B cell (primary cell): Measurements from ENCODE around the gene PAQR6. TPM values are rescaled to one million over a fixed set of nuclear protein-coding genes. Genes with fewer than 3 reads are reported as not detected.
A peak's percentile ranks its signal among the peaks of the same experiment; 100 is the strongest.

Experiments
- ATAC-seq: fragments of 200-7000 bp; cut with Tn5 transposase; one replicate; pipeline ENCODE4 v1.10.0; 2021; ENCODE audit warnings: low read depth, mild to moderate bottlenecking, moderate number of reproducible peaks, moderate library complexity
- CTCF ChIA-PET: fragments of 350-600 bp; sonication (Branson Sonifier 250); formaldehyde crosslinking; loops from one replicate; lab custom pipeline; 2021; ENCODE audit warnings: antibody characterized with exemption, inconsistent platforms; lab: Charles Lee
- POLR2A ChIA-PET: fragments of 350-600 bp; sonication (Branson Sonifier 250); formaldehyde crosslinking; loops from one replicate; lab custom pipeline; 2021; ENCODE audit warnings: antibody characterized with exemption; lab: Charles Lee
- DNase-seq: peaks from one replicate; pipeline ENCODE4 v3.0.0; 2013
- H2AFZ ChIP-seq: 2 replicates; pipeline ENCODE4 v1.6.1; 2012; ENCODE audit warnings: mild to moderate bottlenecking, low read depth, low read length; ENCODE audit not compliant: insufficient read depth, poor library complexity, severe bottlenecking
- H3K27ac ChIP-seq, 2 donors: 1 replicate in 1 of 2; 2 replicates in 1 of 2; pipeline ENCODE4 v1.5.1; 2012 to 2013; ENCODE audit warnings: low read length in 2 of 2, mild to moderate bottlenecking in 2 of 2, moderate library complexity in 1 of 2
- H3K27me3 ChIP-seq, 4 experiments: fragments of 200-600 bp in 1 of 4; sonication (generic) in 1 of 4; replicated peaks in 1 of 4; 1 replicate in 2 of 4; 2 replicates in 2 of 4; pipeline versions ENCODE4 v1.6.1 to v1.7.0; 2013 to 2016; ENCODE audit warnings: low read length in 3 of 4, mild to moderate bottlenecking in 2 of 4, mixed read lengths in 1 of 4, moderate library complexity in 1 of 4; ENCODE audit not compliant: insufficient read depth in 4 of 4, control insufficient read depth in 3 of 4; ENCODE audit errors: control extremely low read depth in 1 of 4
- H3K36me3 ChIP-seq, 2 experiments: replicated peaks in 1 of 2; 1 replicate in 1 of 2; 2 replicates in 1 of 2; pipeline versions ENCODE4 v1.6.1 to v1.7.1; 2013; ENCODE audit warnings: low read length in 1 of 2; ENCODE audit not compliant: insufficient read depth in 2 of 2, control insufficient read depth in 1 of 2; ENCODE audit errors: control extremely low read depth in 1 of 2, extremely low read depth in 1 of 2
- H3K4me1 ChIP-seq, 2 donors: fragments of 200-600 bp in 1 of 2; sonication (generic) in 1 of 2; 1 replicate in 1 of 2; 2 replicates in 1 of 2; pipeline versions ENCODE4 v1.5.1 to v1.6.1; 2013 to 2017; ENCODE audit warnings: low read length in 2 of 2; ENCODE audit not compliant: control insufficient read depth in 2 of 2, insufficient read depth in 2 of 2
- H3K4me2 ChIP-seq: replicated peaks from 2 replicates; pipeline ENCODE3; 2012; ENCODE audit warnings: mild to moderate bottlenecking, low read depth, low read length; ENCODE audit not compliant: poor library complexity, severe bottlenecking
- H3K4me3 ChIP-seq, 5 experiments: fragments of 200-600 bp in 1 of 5; sonication (generic) in 1 of 5; 1 replicate in 3 of 5; 2 replicates in 2 of 5; pipeline versions ENCODE4 v1.5.1 to v1.7.0; 2011 to 2016; ENCODE audit warnings: low read length in 4 of 5, mild to moderate bottlenecking in 4 of 5, low read depth in 2 of 5, control low read depth in 1 of 5, moderate library complexity in 1 of 5; ENCODE audit not compliant: insufficient read depth in 1 of 5; ENCODE audit errors: control extremely low read depth in 1 of 5, extremely low read depth in 1 of 5
- H3K79me2 ChIP-seq: fragments of 200-600 bp; sonication (generic); one replicate; pipeline ENCODE4 v1.6.0; 2016; ENCODE audit warnings: low read length; ENCODE audit not compliant: control insufficient read depth, insufficient read depth
- H3K9ac ChIP-seq: fragments of 200-600 bp; sonication (generic); 2 replicates; pipeline ENCODE4 v1.6.1; 2017; ENCODE audit warnings: mild to moderate bottlenecking, low read length, moderate library complexity
- H3K9me3 ChIP-seq, 3 donors: one replicate each; pipeline versions ENCODE4 v1.6.1 to v1.7.1; 2013; ENCODE audit warnings: low read length in 2 of 3; ENCODE audit not compliant: control insufficient read depth in 2 of 3, insufficient read depth in 1 of 3; ENCODE audit errors: control extremely low read depth in 1 of 3
- H4K20me1 ChIP-seq: 2 replicates; pipeline ENCODE4 v1.6.0; 2012; ENCODE audit warnings: mild to moderate bottlenecking, low read length; ENCODE audit not compliant: insufficient read depth, control insufficient read depth, poor library complexity, severe bottlenecking
- H3K27ac Mint-ChIP-seq: one replicate; pipeline ENCODE4 v1.8.0; 2021; ENCODE audit warnings: mixed read lengths
- H3K27me3 Mint-ChIP-seq: one replicate; pipeline ENCODE4 v1.8.0; 2021; ENCODE audit warnings: mixed read lengths
- H3K4me1 Mint-ChIP-seq: one replicate; pipeline ENCODE4 v1.8.0; 2021; ENCODE audit warnings: mixed read lengths
- H3K4me3 Mint-ChIP-seq: one replicate; pipeline ENCODE4 v1.8.0; 2021; ENCODE audit warnings: mixed read lengths
- H3K9me3 Mint-ChIP-seq: one replicate; pipeline ENCODE4 v1.8.0; 2022; ENCODE audit warnings: mixed read lengths; ENCODE audit not compliant: insufficient read depth
- CTCF ChIP-seq: fragments of 200-600 bp; IDR thresholded peaks from one replicate; pipeline ENCODE4 v1.8.0; 2022; ENCODE audit warnings: antibody characterized with exemption, mild to moderate bottlenecking
- EZH2 ChIP-seq: IDR thresholded peaks from 2 replicates; pipeline ENCODE4 v1.6.1; 2012; ENCODE audit warnings: borderline replicate concordance, low read depth, mild to moderate bottlenecking, moderate library complexity, low read length; ENCODE audit not compliant: insufficient read depth, poor library complexity, severe bottlenecking
- WGBS: methylation state at CpG from one replicate; pipeline ENCODE4 v1.1.5; 2013; ENCODE audit warnings: missing lambda C conversion rate; ENCODE audit not compliant: insufficient coverage; 5-methylcytosine and 5-hydroxymethylcytosine counted together
- intact Hi-C: fragments of 100-400 bp; cut with micrococcal nuclease; formaldehyde crosslinking; loops from one replicate; pipeline ENCODE4 v1.10.0; 2022
- polyA plus RNA-seq: library from polyadenylated mRNA; depleted of rRNA; stranded (reverse); fragments of >200 nt; gene quantifications from 2 replicates; pipeline ENCODE4 v1.2.3, GENCODE V29; 2012
- total RNA-seq, 2 donors: library from RNA; stranded (reverse); fragments of 120-200 nt in 1 of 2; gene quantifications; 1 replicate in 1 of 2; 2 replicates in 1 of 2; pipeline versions ENCODE4 v1.2.3 to v1.2.4, GENCODE V29; 2013 to 2022

The PAQR6 gene
- total and polyA plus RNA-seq, 2 donors (not counting 1 experiment from before 2014, with no cell fraction given) = 1.3 to 1.8 TPM

DNA sequence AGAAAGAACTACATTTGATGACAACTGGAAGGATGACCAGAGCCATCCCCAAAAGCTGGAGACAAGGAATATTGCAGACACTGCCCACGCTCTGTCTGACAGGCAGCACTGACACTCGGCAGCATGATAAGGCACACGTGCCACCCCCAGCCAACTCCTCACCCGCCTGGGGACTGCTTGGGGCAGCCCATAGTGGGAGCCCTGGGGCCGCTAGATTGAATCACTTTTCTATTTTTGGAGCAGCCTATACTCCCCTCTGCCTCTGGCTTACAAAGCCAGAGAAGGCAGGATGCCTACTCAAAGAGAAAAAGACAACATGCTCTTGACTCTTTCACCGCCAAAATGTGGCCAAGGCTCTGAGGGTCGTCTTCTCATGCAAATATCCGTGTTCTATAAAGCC, 33.4 kb upstream of the PAQR6 start:
- Histone ChIP-seq H3K4me1 (peaks cover 20 to 28% of the 10 kb centered on the region in 2 donors), H3K4me2 (peak overlapping the region; percentile 80), H3K9me3 (no peaks in the 10 kb centered on the region), H2AFZ (peak overlapping the region; percentile 86), H3K4me3 (peak overlapping the region in 4 of 5 experiments; percentile 74 to 96 (median 84)), H4K20me1 (peaks cover 24% of the 10 kb centered on the region), H3K79me2 (peaks cover 63% of the 10 kb centered on the region), H3K9ac (peak overlapping the region; percentile 91), H3K36me3 (peaks cover 0 to 32% of the 10 kb centered on the region in 2 experiments), H3K27ac (peak overlapping the region in 1 of 2 donors; percentile 89), H3K27me3 (no peaks in the 10 kb centered on the region)
- H3K4me3 Mint-ChIP-seq = peak overlapping the region; percentile 98
- H3K9me3 Mint-ChIP-seq = no peaks in the 10 kb centered on the region
- DNase-seq = peak; percentile 42
- intact Hi-C loops = loop anchor here (5.0 kb wide), 1 partner anchor 1954 kb away; the partner anchor contains the start of gene ATP8B2
- ChIA-PET CTCF (interaction anchor here (1.1 to 1.5 kb wide), 3 partner anchors 10 to 228 kb away, joined by 3 to 5 read pairs (median 4); partner anchors contain the start of gene UBQLN4), POLR2A (interaction anchor here (0.6 to 2.8 kb wide), 3 partner anchors 9 to 117 kb away, joined by 5 to 9 read pairs (median 5); partner anchors contain the start of gene PMF1)
- peaks cover 39% of the 10 kb centered on the region for H3K4me1 Mint-ChIP-seq
- no peak for ATAC-seq
- peak overlapping the region; percentile 74 for H3K27ac Mint-ChIP-seq
- H3K27me3 Mint-ChIP-seq = no peaks in the 10 kb centered on the region
- 34% methylated on average over 8 of the region's 8 CpGs for WGBS
- TF ChIP-seq CTCF (no peak), EZH2 (no peak)

- Histone ChIP-seq H3K4me2 (no peak overlapping the region), H3K36me3 (peaks cover 0 to 37% of the 10 kb centered on the region in 2 experiments), H3K27ac (no peak overlapping the region), H3K27me3 (no peaks in the 10 kb centered on the region), H2AFZ (no peak overlapping the region), H3K9me3 (no peaks in the 10 kb centered on the region), H3K9ac (no peak overlapping the region), H3K4me1 (peaks cover 20 to 28% of the 10 kb centered on the region in 2 donors), H3K4me3 (no peak overlapping the region), H3K79me2 (peaks cover 63% of the 10 kb centered on the region), H4K20me1 (peaks cover 24% of the 10 kb centered on the region)
- WGBS = 80% methylated on average over 1 of the region's 3 CpGs
- H3K9me3 Mint-ChIP-seq = no peaks in the 10 kb centered on the region
- ATAC-seq (no peak), DNase-seq (no peak)
- intact Hi-C loops = loop anchor here (5.0 kb wide), 1 partner anchor 1953 kb away; the partner anchor contains the start of gene ATP8B2
- ChIA-PET CTCF (interaction anchor here (1.1 to 1.4 kb wide), 4 partner anchors 9 to 59 kb away, joined by 3 to 5 read pairs (median 3); no protein-coding TSS in a partner anchor), POLR2A (interaction anchor here (0.6 kb wide), 1 partner anchor 205 kb away, joined by 5 read pairs; no protein-coding TSS in a partner anchor)
- H3K27me3 Mint-ChIP-seq = no peaks in the 10 kb centered on the region
- peaks cover 39% of the 10 kb centered on the region for H3K4me1 Mint-ChIP-seq
- H3K27ac Mint-ChIP-seq = no peak overlapping the region
- TF ChIP-seq CTCF (no peak), EZH2 (no peak)
- H3K4me3 Mint-ChIP-seq = peak overlapping the region; percentile 11
Measured at GRCh38 chr1:156279837-156280236, 32.0 kb upstream of the PAQR6 start.
